Skeletal muscle tissue (tissue), 4 donors: Measurements from ENCODE around the gene DMAC2. TPM values are rescaled to one million over a fixed set of nuclear protein-coding genes. Genes with fewer than 3 reads are reported as not detected.

Experiments used
- H3K27ac ChIP-seq: one replicate; pipeline ENCODE4 v1.7.0; 2013; ENCODE audit warnings: mild to moderate bottlenecking, low read depth, low read length, inconsistent platforms
- H3K27me3 ChIP-seq, 3 donors: one replicate each; pipeline ENCODE4 v1.7.0; 2013; ENCODE audit warnings: low read length in 3 of 3; ENCODE audit not compliant: control insufficient read depth in 3 of 3, insufficient read depth in 3 of 3
- H3K36me3 ChIP-seq, 3 donors: one replicate each; pipeline ENCODE4 v1.7.0; 2013; ENCODE audit warnings: low read length in 3 of 3; ENCODE audit not compliant: control insufficient read depth in 3 of 3, insufficient read depth in 3 of 3
- H3K4me1 ChIP-seq, 3 donors: one replicate each; pipeline ENCODE4 v1.7.0; 2013; ENCODE audit warnings: low read length in 3 of 3, mild to moderate bottlenecking in 3 of 3; ENCODE audit not compliant: control insufficient read depth in 3 of 3, insufficient read depth in 3 of 3
- H3K4me3 ChIP-seq, 3 donors: one replicate each; pipeline ENCODE4 v1.7.0; 2013; ENCODE audit warnings: low read length in 3 of 3
- H3K9ac ChIP-seq, 3 donors: one replicate each; pipeline ENCODE4 v1.7.0; 2013; ENCODE audit warnings: low read length in 3 of 3, mild to moderate bottlenecking in 3 of 3, moderate library complexity in 2 of 3, low read depth in 1 of 3
- H3K9me3 ChIP-seq, 3 donors: one replicate each; pipeline ENCODE4 v1.7.0; 2013; ENCODE audit warnings: low read length in 3 of 3; ENCODE audit not compliant: control insufficient read depth in 3 of 3
- total RNA-seq: library from RNA; depleted of rRNA; stranded (reverse); fragments of >200 nt; gene quantifications from one replicate; pipeline ENCODE4 v1.2.3, GENCODE V29; 2014
- donor health status: Osteomylitis.

The DMAC2 gene
- total RNA-seq, 1 donor from 2014 or later = 23.5 TPM

DNA sequence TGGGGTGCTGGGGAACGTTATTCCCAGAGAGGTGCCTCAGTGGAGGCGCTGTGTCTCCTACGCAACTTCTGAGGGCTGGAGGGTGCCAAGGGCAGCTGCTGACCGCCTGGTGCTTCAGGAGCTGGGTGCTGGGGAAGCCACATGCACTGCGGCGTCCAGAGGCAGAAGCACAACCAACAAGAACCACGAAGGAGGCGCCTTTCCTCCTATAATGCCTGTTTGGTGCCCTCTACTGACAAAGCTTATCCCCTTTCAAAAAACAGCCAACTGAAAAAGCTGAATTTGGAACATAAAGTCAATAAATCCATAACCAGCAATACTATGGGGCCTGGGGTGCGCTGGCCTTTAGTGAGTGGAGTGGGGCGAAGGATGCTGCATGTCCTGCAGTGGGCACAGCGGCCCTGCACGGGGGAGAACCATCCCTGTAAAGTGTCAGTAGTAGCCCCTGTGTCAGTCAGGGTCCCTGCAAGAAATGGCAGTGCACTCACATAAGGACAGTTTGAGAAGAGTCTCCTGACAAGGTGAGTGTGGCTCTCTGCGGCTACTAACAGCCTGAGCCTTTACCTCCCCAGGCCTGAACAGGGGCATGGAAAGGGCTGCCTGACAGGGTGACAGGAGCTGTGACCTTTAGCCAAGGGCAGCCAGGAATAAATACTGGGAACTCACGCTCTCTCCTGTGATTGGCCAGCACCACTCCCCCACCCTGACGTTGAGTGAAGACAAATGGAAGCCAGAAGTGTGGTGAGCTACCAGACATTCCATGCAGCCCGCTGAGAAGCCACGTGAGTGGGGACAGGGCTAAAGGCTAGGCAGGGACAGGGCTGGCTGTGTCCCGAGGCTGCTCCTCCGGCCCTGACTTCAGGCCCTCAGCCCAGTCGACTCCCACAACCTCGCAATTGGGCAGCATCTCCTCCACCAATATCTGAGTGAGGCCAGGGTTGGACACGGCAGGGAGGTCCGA is 8.0 kb downstream of the DMAC2 start:
- Histone ChIP-seq H3K9me3 (no peaks in the 10 kb centered on the region), H3K27me3 (no peaks in the 10 kb centered on the region), H3K36me3 (peaks cover 23 to 36% (median 28%) of the 10 kb centered on the region in 3 donors), H3K9ac (peak overlapping the region; percentile 51 to 87 (median 73)), H3K4me3 (peak overlapping the region; percentile 39 to 78 (median 64)), H3K4me1 (peaks cover 36 to 48% (median 41%) of the 10 kb centered on the region in 3 donors), H3K27ac (peak overlapping the region; percentile 85)

DNA sequence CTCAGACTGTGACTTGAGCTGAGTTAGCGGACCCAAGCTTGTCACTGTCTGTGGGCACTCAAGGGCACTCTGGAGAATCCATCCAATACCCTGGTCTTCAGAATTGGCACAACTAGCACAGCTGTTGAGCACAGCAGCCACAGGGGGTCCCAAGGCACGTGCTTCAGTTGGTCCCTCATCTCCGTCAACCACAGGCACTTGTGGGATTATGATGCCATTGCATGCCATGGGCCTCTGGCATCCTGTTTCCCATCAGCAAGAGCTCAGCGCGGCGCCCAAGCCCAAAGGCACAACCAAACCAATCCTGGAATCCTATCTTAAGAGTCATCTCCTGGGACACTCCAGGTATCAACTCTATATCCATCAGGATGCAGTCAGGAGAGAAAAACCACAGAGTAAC is 8.8 kb downstream of the DMAC2 start:
- Histone ChIP-seq H3K4me1 (peaks cover 36 to 51% (median 43%) of the 10 kb centered on the region in 3 donors), H3K36me3 (peaks cover 20 to 36% (median 27%) of the 10 kb centered on the region in 3 donors), H3K27me3 (no peaks in the 10 kb centered on the region), H3K27ac (peak overlapping the region; percentile 85), H3K9me3 (no peaks in the 10 kb centered on the region), H3K9ac (peak overlapping the region in 2 of 3 donors; percentile 51 to 87), H3K4me3 (peak overlapping the region in 1 of 3 donors; percentile 45)

DNA sequence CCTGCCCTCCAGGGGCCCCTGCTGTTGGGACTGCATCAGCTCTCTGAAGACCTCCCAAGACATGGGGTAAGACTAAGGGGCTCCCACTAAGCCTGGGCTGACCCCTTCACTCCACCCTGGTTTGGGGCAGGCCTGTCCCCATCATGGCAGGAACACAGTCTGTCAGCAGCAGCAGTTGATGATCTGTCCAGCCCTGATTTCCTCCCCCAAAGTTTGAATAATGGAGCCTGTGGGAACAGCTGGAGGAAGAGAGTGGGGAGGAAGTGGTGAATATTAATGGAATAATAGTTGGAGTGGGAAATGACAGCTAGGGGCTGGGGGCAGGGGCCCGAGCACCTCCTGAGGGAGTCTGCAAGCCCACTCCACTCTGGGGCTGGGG is 11.2 kb downstream of the DMAC2 start:
- Histone ChIP-seq H3K27ac (peak overlapping the region; percentile 65), H3K36me3 (peaks cover 38 to 51% (median 48%) of the 10 kb centered on the region in 3 donors), H3K9me3 (no peaks in the 10 kb centered on the region), H3K9ac (peak overlapping the region in 1 of 3 donors; percentile 75), H3K4me3 (peak overlapping the region in 2 of 3 donors; percentile 13 to 65), H3K4me1 (peaks cover 36 to 57% (median 46%) of the 10 kb centered on the region in 3 donors), H3K27me3 (no peaks in the 10 kb centered on the region)

DNA sequence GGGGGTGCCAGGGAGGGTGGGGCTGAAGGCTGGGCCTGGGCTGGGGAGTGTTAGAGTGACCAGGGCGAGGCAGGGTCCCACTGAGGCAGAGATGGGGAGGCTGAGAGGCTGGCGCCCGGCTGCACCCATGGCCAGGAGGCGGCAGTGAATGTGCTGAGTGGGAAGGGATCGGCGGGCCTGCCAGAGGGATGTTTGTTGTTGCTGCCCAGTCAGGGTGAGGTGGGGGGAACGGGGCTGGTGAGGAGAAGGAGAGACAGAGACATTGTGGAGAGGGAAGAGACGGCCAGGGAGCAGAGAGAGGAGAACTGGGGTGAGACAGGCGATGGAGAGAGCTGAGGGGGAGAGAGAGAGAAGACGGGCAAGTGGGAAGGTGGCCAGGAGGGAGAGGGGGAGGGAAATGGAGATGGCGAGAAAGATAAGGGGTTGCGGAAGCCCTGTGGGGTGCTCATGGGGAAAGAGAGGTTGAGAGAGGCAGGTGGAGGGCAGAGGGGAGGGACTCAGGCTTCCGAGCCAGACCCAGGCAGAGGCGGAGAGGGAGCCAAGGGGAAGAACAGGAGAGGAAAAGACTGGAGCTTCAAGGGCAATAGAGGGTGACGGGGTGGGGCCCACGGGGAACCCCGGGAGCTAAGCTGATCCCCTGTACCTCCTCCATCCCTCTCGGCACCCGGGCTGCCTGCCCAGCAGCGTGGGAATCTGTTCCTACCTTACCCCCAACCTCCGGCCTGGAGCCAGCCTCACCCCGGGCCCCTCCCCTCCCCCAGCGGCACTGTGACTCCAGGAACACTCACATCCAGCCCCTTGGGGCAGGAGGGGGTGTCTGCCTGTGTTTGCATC is 11.8 kb downstream of the DMAC2 start:
- Histone ChIP-seq H3K36me3 (peaks cover 37 to 49% (median 47%) of the 10 kb centered on the region in 3 donors), H3K27me3 (no peaks in the 10 kb centered on the region), H3K4me1 (peaks cover 36 to 53% (median 44%) of the 10 kb centered on the region in 3 donors), H3K9me3 (no peaks in the 10 kb centered on the region), H3K27ac (peak overlapping the region; percentile 65), H3K9ac (peak overlapping the region; percentile 38 to 75 (median 51)), H3K4me3 (peak overlapping the region; percentile 49 to 65 (median 58))

DNA sequence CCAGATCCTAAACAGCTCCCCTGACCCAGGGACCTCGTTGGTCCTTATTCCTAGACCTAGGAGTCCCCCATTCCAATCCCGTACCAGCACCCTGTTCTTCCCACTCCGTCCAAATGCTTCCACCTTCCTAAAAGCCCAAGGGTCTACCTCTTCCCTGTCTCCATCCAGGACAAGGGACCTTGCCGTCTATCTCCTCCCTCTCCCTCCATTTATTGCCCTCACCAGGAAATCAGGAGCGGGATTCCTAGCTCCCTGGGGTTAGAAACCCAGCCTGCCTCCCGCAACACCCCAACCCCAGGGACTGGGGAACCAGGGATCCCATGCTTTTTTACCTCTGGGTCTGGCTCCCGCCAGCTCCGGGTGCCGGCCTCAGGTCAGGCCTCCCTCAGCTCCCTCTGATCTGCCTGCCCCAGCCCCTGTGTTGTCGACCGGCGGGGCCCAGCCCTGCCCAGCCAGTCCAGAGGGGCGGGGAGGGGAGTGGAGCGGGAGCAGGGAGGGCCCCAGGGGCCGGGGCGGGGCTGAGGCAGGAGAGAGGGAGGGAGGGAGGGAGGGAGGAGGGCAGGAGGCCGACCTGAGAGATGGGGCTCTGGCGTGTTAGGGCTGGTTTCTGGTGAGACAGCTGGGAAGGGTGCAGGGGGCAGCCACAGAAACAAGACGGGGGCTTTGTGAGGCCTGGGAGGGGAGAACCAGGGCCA is 12.6 kb downstream of the DMAC2 start, which contains the start of gene B3GNT8:
Gene B3GNT8 (minus strand): TSS at position 423 of the 695 bp plus-strand sequence. CDS start 596 bp downstream, outside the sequence.
- Histone ChIP-seq H3K4me3 (peak within 1 kb of the TSS; percentile 49 to 73 (median 68)), H3K9ac (peak within 1 kb of the TSS; percentile 53 to 80 (median 76)), H3K27me3 (no peaks in the 10 kb centered on the region), H3K4me1 (peaks cover 30 to 45% (median 38%) of the 10 kb centered on the region in 3 donors), H3K27ac (peak within 1 kb of the TSS; percentile 65), H3K36me3 (peaks cover 39 to 49% (median 49%) of the 10 kb centered on the region in 3 donors), H3K9me3 (no peaks in the 10 kb centered on the region)

DNA sequence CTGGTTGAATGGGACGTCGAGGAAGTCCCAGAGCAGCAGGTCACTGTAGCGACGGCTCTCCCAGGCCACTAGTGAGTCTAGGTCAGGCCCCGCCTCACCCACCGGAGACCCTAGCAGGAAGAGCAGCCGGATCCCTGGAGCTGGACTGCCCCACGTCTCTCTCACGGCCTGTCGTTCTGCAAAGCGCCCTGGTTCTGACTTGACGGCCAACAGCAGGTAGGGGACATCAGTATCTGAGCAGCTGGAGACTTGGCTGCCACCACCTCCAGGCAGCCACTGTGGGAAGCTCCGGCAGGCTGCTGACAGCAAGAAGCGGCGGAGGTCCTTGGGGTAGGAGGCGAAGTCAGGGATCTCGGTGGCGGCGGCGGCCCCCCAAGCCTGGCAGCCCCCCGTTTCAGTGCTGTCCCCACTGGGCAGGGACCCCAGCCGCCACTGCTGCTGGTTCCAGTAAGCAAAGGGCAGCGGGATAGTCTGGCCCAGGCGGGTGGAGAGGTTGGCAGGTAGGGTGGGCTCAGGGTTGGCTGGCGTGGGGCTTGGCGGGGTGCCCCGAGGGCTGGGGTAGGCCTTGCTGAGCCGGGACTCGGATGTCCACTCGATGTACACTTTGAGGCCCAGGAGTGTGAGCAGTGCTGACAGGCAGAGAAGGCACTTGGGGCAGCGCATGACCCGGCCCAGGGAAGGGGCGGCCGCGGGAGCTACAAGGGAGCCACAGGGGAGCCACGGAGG is 13.4 kb downstream of the DMAC2 start:
- peaks cover 43 to 51% (median 48%) of the 10 kb centered on the region in 3 donors for H3K36me3 ChIP-seq
- peak overlapping the region; percentile 53 to 80 (median 76) for H3K9ac ChIP-seq
- peaks cover 22 to 37% (median 37%) of the 10 kb centered on the region in 3 donors for H3K4me1 ChIP-seq
- H3K27me3 ChIP-seq = no peaks in the 10 kb centered on the region
- no peaks in the 10 kb centered on the region for H3K9me3 ChIP-seq
- H3K27ac ChIP-seq = no peak overlapping the region
- peak overlapping the region; percentile 19 to 73 (median 68) for H3K4me3 ChIP-seq

DNA sequence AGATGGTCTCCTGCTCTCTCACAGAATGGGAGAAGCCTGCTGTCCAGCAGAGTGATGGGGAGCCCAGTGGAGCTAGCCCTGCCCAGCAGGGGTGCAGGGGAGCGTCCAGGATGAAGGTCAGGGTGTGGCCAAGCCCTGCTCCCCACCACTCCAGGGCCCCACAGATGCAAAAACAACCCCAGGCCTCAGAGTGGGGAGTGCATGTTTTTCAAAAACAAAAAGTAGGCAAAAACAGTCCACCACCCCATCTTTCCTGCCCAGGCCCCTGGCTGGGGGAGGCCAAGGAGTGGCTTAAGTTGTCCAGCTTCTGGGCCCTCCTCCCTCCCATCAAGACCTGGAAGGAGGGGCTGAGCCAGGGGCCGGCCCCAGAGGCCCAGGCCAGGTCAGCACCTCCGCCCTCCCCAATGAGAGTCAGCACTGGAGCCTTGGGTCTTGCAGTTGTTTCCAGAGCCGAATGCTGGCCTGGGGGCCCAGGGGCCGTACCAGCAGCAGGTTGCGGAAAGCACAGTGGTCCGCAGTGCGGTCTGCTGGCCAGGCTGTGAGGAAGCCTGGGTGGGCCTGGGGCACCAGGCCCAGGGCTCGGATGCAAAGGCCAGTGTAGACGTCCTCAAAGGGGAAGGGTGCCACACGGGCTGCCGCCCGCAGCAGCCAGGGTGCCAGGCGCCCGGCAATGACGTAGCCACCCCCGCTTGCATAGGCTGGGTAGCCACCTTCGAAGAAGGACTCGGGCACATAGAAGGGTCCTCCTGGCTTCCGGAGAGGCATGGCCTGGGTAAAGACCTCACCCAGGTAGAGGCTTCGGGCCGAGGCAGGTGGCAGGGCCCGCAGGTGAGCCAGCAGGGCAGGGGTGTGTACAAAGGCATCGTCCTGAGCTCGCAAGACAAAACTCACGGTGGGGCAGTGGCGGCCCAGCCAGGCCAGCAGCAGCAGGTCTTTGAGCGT is 14.3 kb downstream of the DMAC2 start:
- no peak overlapping the region for H3K4me3 ChIP-seq

More for the DNA sequence above, 14.3 kb downstream of the DMAC2 start:
- peaks cover 51 to 57% (median 56%) of the 10 kb centered on the region in 3 donors for H3K36me3 ChIP-seq
- H3K4me1 ChIP-seq = peaks cover 16 to 29% (median 28%) of the 10 kb centered on the region in 3 donors
- H3K27ac ChIP-seq = no peak overlapping the region
- no peaks in the 10 kb centered on the region for H3K9me3 ChIP-seq
- peak overlapping the region in 1 of 3 donors; percentile 80 for H3K9ac ChIP-seq
- no peaks in the 10 kb centered on the region for H3K27me3 ChIP-seq
